ENCODE data around the gene SH3BP4.

Gene SH3BP4

DNA sequence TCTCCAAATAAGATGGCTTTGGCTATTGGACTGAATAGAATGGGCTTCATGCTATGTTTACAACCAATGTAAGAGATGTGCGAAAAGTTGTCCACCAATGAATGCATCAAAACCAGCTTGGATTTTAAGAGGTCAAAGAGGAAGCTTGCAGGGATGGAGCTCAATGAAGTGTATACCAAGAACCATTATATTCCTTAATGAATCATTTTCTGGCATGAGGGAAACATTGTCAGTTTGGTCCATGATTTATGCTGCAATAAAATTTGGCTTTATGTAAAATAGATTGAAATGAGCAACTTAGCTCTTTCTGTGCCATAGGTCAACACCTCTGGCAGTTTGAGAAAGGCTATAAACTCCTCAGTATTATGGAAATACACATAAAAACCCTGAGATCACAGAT, 107.3 kb downstream of the SH3BP4 start:
- DNase-seq (ENCODE audit: low read depth) = no peak

DNA sequence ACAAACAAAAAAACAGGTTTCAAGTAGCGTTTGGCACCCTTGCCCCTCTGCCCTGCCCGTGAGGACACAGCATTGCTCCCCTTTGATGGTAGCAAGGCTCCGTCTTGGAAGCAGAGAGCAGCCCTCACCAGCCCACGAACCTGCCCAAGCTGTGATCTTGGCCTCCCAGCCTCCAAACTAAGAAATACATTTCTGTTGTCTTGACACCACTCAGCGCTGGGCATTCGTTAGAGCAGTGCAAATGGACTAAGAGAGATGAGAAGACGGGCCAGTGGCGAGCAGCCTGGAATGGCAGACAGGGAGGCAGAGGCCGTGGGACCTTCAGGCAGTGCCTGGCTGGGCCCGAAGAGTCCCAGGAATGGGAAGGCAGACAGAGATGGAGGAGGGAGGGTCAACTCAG, 109.8 kb downstream of the SH3BP4 start:
- DNase-seq (ENCODE audit: low read depth) = no peak

DNA sequence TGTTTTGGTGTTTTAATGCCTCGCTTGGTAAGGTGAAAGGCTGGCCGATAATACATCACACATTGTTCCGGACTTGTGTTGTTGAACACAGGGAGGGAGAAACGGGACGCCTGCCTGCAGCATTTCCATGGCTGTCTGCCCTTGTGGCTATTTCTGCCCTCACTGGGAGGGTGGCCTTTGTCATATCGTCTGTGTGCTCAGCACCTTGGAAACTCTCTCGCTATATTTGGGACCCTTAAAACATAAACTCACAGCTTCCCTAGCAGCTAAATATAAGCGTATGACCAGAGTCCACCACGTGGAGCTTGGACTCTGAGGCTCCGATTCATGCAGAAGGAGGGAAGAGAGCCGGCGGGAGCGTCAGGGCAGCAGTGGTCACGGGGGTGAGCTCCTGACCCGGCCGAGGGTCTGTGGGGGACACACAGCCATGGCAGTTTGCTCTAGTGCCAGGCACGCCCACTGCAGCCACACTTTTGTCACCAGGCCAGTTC, 111.7 kb downstream of the SH3BP4 start:
- no peak for DNase-seq (ENCODE audit: low read depth)

DNA sequence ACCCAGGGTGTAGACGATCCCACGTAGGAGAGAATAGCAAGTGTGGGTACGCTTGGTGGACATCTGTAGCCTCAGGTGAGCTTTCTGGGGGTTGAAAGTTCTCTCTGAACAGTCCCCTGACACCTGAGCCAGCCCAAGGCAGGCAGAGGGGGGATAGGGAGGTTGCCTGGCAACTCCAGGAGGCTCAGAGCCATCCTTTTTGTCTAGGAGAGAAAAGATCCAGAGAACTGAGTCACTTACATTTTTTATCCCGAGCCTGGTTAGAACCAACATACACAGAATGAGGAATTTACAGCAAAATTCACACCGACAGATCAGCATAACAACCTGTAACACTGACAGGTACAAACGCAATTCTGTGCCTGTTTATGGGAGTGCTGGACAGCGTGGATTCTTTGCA, 113.2 kb downstream of the SH3BP4 start:
- DNase-seq (ENCODE audit: low read depth) = no peak

DNA sequence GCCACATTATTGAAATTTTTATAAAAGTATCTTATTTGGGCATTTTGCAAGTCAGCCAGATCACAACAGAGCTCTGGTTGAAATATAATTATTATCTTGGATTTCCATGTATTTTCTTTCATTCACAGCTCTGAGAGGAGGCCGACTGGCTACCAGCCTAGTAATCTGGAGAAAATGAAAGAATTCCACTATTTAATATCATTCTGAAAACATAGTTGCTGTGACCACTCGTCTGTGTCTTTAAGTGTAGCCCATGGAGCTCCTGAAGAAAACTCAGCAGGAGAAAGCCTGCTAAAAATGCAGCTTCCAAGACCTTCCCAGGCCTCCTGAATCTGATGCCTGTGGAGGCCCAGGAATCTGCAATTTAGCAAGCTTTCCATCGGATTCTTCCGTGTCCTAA, 114.7 kb downstream of the SH3BP4 start:
- DNase-seq (ENCODE audit: low read depth) = no peak

DNA sequence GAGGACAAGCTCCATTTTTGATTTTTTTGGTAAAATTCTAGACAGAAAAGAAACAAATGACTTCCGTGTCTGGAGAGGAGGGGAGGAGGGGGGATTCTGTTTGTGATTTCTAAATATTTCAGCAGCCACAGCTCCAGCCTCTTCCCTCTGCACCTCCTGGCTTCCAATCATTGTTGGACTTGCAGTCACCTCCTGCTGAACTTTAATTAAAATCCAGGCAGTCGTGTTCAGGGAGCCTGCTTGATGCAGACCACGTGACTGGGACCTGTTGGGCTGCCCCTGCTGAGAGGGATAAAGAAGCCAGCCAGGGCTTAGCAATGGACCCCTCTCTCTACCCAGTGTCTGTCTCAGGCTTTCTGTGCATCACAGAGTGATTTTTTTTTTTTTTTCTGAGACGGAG, 115.1 kb downstream of the SH3BP4 start:
- DNase-seq (ENCODE audit: low read depth) = no peak

DNA sequence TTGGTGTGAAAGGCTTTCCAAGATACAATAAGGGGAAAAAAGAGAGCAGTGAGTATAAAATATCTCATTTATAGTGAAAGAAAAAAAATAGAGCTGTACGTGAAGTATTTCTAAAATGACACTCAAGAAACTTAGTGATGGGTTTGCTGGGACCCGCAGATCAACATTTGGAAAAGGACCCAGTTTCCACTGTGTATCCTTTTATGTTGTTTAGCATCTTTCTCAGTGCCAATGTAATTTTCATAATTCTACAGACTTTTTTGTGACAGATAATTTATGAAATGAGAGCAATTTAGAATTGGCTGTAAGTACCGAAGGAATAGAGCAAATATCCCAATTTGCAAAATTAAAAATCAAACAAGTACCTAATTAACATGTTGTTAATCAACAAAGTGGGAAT, 116.9 kb downstream of the SH3BP4 start:
- no peak for DNase-seq (ENCODE audit: low read depth)

DNA sequence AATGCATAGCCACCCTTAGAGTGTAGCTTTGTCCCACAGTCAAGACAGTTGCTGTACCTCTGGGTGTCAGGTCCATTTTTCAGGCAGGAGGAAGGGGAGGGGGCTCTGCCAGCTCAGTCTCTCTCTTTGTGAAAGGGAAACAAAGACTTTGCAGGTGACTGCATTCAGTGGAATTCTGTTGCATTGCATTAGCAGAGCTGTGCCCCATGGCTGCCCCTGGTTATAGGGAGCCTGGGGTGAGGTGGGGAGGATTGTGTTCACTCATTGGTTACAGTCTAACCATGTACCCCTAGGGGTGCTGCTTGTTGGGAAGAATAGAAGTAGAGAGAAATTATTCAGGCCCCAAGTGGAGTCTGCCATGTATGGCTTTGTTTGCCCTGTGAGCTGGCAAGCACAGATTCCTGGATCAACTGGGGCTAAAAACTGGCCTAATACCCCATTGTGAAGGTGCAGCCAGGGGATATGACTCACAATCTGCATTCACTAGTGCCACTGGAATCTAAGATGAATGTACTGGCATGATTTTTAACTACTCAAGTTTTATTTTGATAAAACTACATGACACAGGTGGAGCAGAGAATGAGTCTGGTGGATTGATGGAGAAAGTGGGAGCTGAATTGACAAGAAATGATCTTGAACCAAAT, 118.4 kb downstream of the SH3BP4 start:
- DNase-seq (ENCODE audit: low read depth) = no peak

DNA sequence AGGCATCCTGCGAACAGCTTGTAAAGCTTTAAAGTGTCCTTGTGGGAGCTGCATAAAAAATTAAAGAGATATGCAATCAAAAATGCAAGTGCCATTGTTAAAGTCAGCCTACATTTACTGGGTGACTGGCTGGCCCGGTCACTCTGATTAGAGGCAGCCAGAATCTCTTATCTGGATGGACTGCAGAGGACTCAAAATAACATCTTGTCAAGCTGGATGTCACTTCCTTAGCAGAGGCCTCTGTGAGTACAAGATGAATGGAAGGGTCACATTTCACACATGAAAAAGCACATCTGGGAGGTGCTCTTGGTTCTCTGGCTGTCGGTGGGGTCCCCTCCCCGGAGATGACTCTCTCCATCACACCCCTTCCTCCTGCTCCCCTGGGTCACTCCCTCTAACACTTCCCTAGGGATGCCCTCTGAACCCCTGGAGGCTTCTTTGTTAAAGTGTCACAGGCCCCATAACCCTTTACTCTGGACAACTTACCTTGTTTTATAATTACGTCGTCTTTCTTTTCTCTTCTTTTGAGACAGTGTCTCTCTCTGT, 122.1 kb downstream of the SH3BP4 start:
- DNase-seq (ENCODE audit: low read depth) = no peak

DNA sequence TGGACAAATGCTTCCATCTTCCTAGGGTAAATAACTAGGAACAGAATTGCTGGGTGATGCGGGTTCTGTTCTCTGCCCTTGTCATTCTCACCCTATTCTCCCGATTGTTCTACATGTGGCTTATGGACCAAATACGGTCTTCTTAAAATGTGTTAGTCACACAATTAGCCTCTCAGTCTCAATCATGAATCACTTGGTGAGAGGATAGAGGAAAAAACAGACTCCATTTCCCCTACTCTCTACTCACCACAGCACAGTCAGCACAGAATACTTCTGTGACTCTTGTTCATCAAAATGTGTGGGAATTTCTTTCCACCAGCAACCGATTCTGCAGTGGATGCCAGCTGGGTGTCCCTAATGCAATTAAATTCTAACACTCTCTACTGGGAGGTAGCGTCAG, 125.2 kb downstream of the SH3BP4 start:
- no peak for DNase-seq (ENCODE audit: low read depth)

DNA sequence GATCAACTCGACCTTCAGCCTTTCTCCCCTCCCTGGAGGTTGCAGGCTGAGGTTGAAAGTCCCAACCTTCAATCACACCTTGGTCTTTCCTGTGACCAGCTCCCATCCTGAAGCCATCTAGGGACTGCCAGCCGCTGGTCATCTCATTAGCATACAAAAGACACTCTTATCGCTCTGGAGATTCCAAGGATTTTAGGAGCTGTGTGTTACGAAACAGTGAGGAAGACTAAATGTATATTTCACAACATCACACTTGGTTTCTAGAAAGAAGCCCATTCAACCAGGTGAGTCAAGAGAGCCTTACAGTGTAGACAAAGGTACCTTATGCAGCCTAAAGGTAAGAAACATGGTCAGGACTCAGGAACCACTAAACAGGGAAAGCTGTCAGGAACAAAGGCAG, 126.4 kb downstream of the SH3BP4 start:
- no peak for DNase-seq (ENCODE audit: low read depth)

DNA sequence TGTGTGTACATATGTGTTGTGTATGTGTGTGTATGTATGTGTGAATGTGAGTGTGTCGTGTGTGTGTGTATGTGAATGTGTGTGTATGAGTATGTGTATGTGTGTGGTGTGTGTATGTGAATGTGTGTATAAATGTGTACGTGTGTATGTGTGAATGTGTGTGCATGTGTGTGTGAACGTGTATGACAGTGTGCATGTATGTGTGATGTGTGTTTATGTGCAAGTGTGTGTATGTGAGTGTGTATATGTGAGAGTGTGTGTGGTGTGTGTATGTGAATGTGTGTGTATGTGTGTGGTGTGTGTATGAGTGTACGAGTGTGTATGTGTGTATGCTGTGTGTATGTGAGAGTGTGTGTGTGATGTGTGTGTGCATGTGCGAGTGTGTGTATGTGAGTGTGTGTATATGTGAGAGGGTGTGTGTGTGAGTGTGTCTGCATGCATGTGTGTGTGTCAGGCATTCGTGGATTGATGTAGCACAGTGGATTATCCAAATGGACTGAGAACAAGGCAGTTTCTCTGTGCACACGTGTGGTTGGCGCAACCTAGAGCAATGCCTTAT, 127.2 kb downstream of the SH3BP4 start:
- DNase-seq (ENCODE audit: low read depth) = no peak

DNA sequence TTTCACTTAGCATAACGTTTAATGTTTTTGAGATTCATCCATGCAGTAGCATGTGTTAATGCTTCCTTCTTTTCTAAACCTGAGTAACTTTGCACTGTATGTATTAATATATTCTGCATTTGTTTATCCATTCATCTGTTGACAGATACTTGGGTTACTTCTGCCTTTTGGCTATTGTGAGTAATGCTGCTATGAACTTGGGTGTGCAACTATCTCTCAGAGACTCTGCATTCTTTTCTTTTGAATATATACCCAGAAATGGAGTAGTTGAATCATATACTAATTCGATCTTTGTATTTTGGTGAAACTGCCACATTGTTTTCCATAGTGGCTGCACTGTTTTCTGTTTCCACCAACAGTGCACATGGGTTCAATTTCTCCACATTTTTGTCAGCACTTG, 128.3 kb downstream of the SH3BP4 start:
- DNase-seq (ENCODE audit: low read depth) = no peak

DNA sequence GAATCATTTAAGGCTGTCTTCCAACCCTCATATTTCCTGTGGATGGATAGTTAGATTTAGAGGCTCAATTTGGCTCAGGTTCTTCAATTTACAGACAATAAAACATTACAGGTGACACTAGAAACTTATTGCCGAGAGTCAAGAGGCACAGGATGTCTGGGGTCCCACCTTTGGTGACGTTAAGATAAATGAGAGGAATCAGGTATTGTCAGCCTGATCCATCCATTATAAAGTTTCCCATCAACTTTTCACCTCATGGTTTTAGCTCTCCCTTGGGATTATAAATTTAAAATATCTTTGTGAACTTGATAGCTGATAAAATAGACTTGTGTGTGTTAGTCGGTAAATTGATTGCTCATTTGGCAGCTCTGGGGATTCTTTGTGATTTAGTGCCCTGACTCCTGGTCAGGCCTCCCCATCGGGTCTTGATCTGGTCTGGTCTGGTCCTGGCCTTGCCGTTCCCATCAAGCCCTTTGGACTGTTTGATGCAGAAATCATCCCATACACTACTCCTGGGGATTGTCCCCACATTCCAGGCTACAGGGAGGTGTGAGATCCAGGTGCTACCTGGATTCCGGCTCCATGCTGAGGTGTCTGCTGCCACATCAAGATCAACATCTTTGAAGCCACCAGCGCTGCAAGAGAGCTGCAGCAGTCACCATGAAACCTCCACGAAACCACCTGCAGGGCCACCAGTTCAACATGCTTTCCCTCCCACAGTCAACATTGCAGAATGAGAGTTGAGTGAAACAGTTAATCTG, 130.9 kb downstream of the SH3BP4 start:
- DNase-seq (ENCODE audit: low read depth) = no peak

DNA sequence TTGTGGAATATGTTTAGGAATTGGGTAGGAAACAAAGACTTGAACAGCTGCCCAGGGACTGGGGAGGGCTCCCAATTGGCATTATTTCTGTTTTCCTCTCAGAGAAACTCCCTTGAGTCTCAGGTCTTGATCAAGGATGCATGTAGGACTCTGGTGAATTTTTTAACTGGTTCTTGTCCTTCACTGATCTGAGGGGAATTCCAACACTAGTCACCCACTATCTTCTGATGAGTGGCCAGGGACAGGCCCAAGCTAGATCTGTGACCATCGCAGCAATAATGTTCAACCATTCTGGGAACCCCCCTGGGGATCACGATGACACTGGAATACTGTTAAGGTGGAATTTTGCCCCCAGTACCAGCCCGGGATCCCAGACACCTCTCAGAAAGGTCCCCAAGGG, 132.0 kb downstream of the SH3BP4 start:
- no peak for DNase-seq (ENCODE audit: low read depth)

DNA sequence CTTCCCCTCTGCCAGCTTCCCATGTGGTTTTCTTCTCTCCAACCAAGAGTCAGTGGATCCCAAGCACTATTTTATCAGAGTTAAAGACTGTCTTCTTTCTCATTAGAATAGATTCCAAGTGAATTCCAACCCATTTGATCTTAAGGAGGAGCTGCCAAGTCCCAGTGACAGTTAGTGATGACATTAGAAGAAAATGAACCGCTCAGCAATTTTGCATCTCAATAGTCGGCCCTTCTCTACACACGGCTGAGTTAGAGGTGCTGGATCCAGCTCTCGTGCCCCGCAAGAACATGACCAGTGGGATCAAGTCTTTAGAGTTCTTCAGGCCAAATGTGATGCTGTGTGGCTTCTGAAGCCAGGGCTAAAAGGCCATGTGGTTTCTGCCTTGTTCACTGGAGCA, 132.6 kb downstream of the SH3BP4 start:
- no peak for DNase-seq (ENCODE audit: low read depth)

DNA sequence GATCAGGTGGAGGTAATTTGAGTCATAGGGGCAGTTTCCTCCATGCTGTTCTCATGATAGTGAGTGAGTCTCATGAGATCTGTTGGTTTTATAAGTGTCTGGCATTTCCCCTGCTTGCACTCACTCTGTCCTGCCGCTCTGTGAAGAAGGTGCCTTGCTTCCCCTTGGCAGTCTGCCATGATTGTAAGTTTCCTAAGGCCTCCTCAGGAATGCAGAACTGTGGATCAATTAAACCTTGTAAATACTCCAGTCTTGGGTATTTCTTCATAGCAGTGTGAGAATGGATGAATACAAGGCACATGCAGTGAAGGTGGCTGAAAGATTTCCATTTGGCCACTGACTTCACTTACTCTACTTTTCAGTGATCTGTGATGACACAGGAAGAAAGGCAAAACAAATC, 133.7 kb downstream of the SH3BP4 start:
- no peak for DNase-seq (ENCODE audit: low read depth)

DNA sequence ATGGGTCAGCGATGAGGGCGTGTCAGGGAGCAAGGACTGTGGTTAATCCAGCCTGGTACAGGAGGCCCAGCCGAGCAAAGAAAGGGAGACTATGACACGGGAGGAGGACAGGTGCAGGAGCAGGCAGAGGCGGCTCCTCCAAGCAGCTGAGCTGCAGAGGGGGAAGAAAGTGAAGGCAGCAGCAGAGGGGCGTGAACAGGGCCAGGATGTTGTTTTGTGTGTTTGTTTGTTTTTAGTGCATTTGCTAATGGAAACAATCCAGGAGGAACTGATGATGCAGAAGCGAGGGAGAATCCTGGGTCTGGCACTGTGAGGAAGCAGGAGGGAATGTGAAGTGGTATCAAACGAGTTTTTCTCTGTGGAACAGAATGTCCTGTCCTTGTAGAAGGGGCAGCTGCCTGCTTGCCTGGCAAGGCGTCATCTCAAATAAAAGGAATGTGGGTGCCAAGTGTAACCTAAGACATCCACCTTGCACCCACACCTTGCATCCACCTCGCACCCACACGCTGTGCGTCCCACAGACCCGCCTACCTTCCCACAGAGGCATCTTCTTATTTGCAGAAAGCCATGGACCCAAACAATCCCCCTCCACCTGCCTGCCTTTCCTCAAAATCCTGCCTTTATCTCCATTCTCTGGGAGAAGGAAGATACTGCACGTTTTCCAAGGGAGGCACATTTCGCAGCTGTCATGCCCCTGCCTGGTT, 134.8 kb downstream of the SH3BP4 start:
- no peak for DNase-seq (ENCODE audit: low read depth)

DNA sequence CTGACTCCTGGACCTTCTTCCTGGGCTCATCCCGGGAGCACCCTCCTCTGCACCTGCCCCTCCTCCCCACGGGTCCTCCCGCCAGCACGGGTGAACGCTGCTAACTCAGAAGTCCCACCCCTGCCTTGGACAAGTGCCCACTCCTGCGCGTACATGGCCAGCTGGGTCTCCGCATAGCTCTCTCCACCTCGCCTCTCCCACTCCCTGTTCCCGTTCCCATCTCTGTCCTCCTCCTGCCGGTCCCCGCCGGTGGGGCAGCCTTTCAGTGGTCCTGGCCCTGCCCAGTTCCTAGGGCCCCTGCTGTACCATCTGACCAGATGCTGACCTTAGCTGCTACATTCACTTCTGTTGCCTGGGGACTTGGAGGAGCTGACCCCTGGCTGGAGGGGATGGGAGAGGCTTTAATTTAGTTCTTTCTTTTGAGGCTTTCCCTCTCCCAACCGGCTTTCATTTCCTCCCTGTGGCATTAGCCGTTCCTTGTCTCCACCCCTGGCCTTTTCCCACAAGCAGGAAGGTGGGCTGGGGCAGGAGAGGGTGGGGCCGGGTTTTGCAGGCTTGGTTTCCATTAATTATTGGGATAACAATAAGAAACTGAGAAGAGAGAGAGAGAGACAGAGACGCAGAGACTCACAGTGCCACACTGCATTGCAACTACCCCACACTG, 136.1 kb downstream of the SH3BP4 start:
- DNase-seq (ENCODE audit: low read depth) = no peak

DNA sequence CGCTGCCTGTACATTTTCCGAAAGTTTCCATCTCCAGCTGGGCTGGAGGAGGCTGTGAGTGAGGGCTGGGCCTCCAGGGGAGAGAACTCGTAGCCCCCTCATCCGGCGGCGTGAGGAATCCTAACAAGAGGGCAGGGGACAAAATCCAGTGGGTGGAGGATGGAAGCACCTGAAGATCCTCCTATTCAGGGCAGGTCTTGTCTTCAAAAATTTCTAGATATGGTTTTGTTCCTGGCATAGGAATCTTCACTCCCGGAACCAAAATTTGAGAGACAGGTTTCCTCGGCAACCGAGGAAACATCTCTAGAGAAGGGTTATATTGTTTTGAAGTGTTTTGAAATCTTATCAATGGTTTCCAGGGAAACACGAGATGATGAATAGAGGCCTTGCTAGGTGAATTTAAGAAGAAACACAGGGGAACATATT, 136.7 kb downstream of the SH3BP4 start:
- no peak for DNase-seq (ENCODE audit: low read depth)

DNA sequence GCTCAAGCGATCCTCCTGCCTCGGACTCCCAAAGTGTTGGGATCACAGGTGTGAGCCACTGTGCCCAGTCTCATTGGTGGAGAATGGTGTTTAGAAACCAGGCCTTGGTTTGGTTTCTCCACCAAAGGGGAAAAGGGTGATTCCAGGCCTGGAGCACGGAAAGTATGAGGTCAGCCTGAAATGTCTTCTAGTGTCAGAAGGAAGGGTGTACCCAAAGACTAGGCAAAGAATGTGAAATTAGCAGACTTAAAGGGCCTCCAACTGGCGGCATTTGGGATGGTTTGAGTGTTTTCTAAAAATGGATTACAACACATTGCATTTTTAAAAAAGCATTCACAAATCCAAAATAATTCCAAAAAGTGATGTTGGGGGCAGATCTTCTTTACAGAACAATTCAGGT, 139.6 kb downstream of the SH3BP4 start:
- DNase-seq (ENCODE audit: low read depth) = no peak

DNA sequence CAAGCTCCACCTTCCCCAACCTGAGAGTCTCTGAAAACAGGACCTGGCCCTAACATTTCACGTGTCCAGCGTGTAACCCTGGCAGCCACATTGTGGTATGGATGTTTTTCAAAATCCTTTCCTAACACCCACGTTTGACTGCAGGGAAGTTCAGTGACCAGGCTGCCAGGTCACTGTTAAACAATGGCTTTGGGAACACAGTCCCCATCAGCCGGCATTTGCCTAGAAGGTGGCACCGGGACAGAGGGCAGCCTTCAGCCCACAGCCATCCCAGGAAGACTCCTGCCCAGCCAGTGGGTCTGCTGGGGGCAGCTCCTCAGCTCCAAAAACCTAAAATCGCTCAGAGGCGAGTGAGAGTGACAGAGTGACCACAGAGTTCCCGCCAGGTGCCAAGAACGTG, 140.2 kb downstream of the SH3BP4 start:
- no peak for DNase-seq (ENCODE audit: low read depth)
